CD14-positive monocyte (primary cell): ENCODE results near the gene SASH1. TPM values are rescaled to one million over a fixed set of nuclear protein-coding genes. Genes with fewer than 3 reads are reported as not detected.

Experiments
- DNase-seq, 3 donors: peaks; one replicate each; pipeline ENCODE4 v3.0.0-alpha.2; 2011 to 2022
- H2AFZ ChIP-seq: 2 replicates; pipeline ENCODE4 v1.6.0; 2012; ENCODE audit warnings: mild to moderate bottlenecking, low read depth, low read length, inconsistent platforms; ENCODE audit not compliant: insufficient read depth, poor library complexity, severe bottlenecking
- H3K27ac ChIP-seq, 2 donors: 1 replicate in 1 of 2; 2 replicates in 1 of 2; pipeline ENCODE4 v1.5.1; 2012 to 2013; ENCODE audit warnings: low read length in 2 of 2, control low read depth in 1 of 2, inconsistent platforms in 1 of 2, low read depth in 1 of 2, mild to moderate bottlenecking in 1 of 2
- H3K27me3 ChIP-seq, 2 donors: one replicate each; pipeline versions ENCODE4 v1.6.0 to v1.6.1; 2011 to 2013; ENCODE audit warnings: low read length in 2 of 2; ENCODE audit not compliant: control insufficient read depth in 2 of 2, insufficient read depth in 2 of 2
- H3K36me3 ChIP-seq, 2 donors: replicated peaks in 1 of 2; 1 replicate in 1 of 2; 2 replicates in 1 of 2; pipeline versions ENCODE4 v1.5.1 to v1.6.1; 2012 to 2013; ENCODE audit warnings: low read length in 2 of 2, control low read depth in 1 of 2, inconsistent platforms in 1 of 2, mild to moderate bottlenecking in 1 of 2; ENCODE audit not compliant: insufficient read depth in 2 of 2, control insufficient read depth in 1 of 2
- H3K4me1 ChIP-seq, 2 donors: 1 replicate in 1 of 2; 2 replicates in 1 of 2; pipeline versions ENCODE4 v1.5.1 to v1.6.1; 2012 to 2013; ENCODE audit warnings: low read length in 2 of 2, control low read depth in 1 of 2, inconsistent platforms in 1 of 2, mild to moderate bottlenecking in 1 of 2, moderate library complexity in 1 of 2; ENCODE audit not compliant: insufficient read depth in 2 of 2, control insufficient read depth in 1 of 2
- H3K4me2 ChIP-seq: replicated peaks from 2 replicates; pipeline ENCODE3; 2012; ENCODE audit warnings: low read length, moderate library complexity, mild to moderate bottlenecking; ENCODE audit not compliant: poor library complexity, severe bottlenecking; ENCODE audit errors: extremely low read depth
- H3K4me3 ChIP-seq, 3 experiments: fragments of 200-600 bp in 1 of 3; sonication (generic) in 1 of 3; replicated peaks in 1 of 3; 1 replicate in 2 of 3; 2 replicates in 1 of 3; pipeline ENCODE4 v1.5.1; 2011 to 2013; ENCODE audit warnings: low read length in 3 of 3, mild to moderate bottlenecking in 3 of 3, control low read depth in 2 of 3, low read depth in 2 of 3, inconsistent platforms in 1 of 3, moderate library complexity in 1 of 3
- H3K79me2 ChIP-seq: 2 replicates; pipeline ENCODE4 v1.6.0; 2012; ENCODE audit warnings: mild to moderate bottlenecking, control low read depth, inconsistent platforms, low read length, moderate library complexity; ENCODE audit not compliant: insufficient read depth
- H3K9ac ChIP-seq: 2 replicates; pipeline ENCODE4 v1.6.0; 2017; ENCODE audit warnings: low read length, mild to moderate bottlenecking; ENCODE audit not compliant: insufficient read depth, poor library complexity, severe bottlenecking
- H3K9me3 ChIP-seq, 2 donors: replicated peaks in 1 of 2; 1 replicate in 1 of 2; 2 replicates in 1 of 2; pipeline versions ENCODE4 v1.5.1 to v1.6.1; 2012 to 2013; ENCODE audit warnings: low read length in 2 of 2, control low read depth in 1 of 2; ENCODE audit not compliant: control insufficient read depth in 1 of 2, insufficient read depth in 1 of 2
- H4K20me1 ChIP-seq: 2 replicates; pipeline ENCODE4 v1.6.0; 2012; ENCODE audit warnings: mild to moderate bottlenecking, low read length, control low read depth, moderate library complexity; ENCODE audit not compliant: insufficient read depth
- H3K27ac Mint-ChIP-seq, 7 donors: one replicate each; pipeline ENCODE4 v1.8.0; 2020; ENCODE audit warnings: mild to moderate bottlenecking in 7 of 7, mixed read lengths in 7 of 7, moderate library complexity in 6 of 7, inconsistent platforms in 2 of 7
- H3K27me3 Mint-ChIP-seq, 3 donors: one replicate each; pipeline ENCODE4 v1.8.0; 2021 to 2022; ENCODE audit warnings: low read depth in 3 of 3, mild to moderate bottlenecking in 3 of 3, mixed read lengths in 3 of 3, moderate library complexity in 3 of 3, inconsistent platforms in 1 of 3
- H3K36me3 Mint-ChIP-seq, 2 donors: one replicate each; pipeline ENCODE4 v1.8.0; 2020; ENCODE audit warnings: mixed read lengths in 2 of 2, inconsistent platforms in 1 of 2, mild to moderate bottlenecking in 1 of 2
- H3K4me1 Mint-ChIP-seq: one replicate; pipeline ENCODE4 v1.8.0; 2020; ENCODE audit warnings: mild to moderate bottlenecking, mixed read lengths
- H3K4me3 Mint-ChIP-seq, 2 donors: one replicate each; pipeline ENCODE4 v1.8.0; 2020; ENCODE audit warnings: mild to moderate bottlenecking in 2 of 2, mixed read lengths in 2 of 2, moderate library complexity in 1 of 2
- H3K9me3 Mint-ChIP-seq, 7 donors: one replicate each; pipeline ENCODE4 v1.8.0; 2020 to 2022; ENCODE audit warnings: mixed read lengths in 7 of 7, mild to moderate bottlenecking in 6 of 7, moderate library complexity in 6 of 7, inconsistent platforms in 2 of 7
- WGBS: methylation state at CpG from one replicate; pipeline ENCODE4 v1.1.5; 2013; ENCODE audit warnings: missing lambda C conversion rate; ENCODE audit not compliant: insufficient coverage; 5-methylcytosine and 5-hydroxymethylcytosine counted together
- intact Hi-C, 2 donors: fragments of 100-400 bp; cut with micrococcal nuclease; formaldehyde crosslinking; loops; one replicate each; pipeline versions ENCODE4 v1.15.0 to v1.15.1; 2023
- polyA plus RNA-seq, 3 donors: library from polyadenylated mRNA; depleted of rRNA in 1 of 3; unstranded in 2 of 3; stranded (reverse) in 1 of 3; fragments of 300-500 nt in 2 of 3; fragments of >200 nt in 1 of 3; fragmentation: Illumina TruSeq in 2 of 3; gene quantifications; 1 replicate in 2 of 3; 2 replicates in 1 of 3; pipeline ENCODE4 v1.2.3, GENCODE V29; 2012 to 2021
- TF ChIP-seq, protein P1 (sequence below): fragments of 200-600 bp; IDR thresholded peaks from one replicate; pipeline ENCODE4 v1.8.0; 2022; ENCODE audit warnings: antibody characterized with exemption, mild to moderate bottlenecking

Gene SASH1
- polyA plus RNA-seq, 3 donors, result 0.90 to 5.1 (median 4.7) TPM

DNA sequence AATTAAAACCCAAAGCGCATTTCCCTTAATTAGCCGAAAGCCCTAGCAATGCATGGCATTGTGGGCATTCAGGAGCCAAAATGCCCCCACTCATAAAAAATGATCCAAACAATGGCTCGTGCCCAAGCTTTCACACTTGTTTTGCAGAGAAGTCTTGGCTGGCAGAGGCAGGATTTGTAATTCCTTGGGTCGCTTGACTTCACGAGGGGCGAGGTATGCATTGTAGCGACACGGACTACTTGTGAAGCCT lies 613 bp upstream of the SASH1 start:
- 13% methylated on average over 7 of the region's 8 CpGs for WGBS
- no peak for DNase-seq
- intact Hi-C loops, result no loop called here
- peaks cover 2 to 7% of the 10 kb centered on the region in 2 donors for H3K36me3 Mint-ChIP-seq
- H3K4me3 Mint-ChIP-seq, result peak overlapping the region; percentile 82 to 89
- peaks cover 0 to 18% (median 6%) of the 10 kb centered on the region in 7 donors for H3K9me3 Mint-ChIP-seq
- TF ChIP-seq, protein P1, sequence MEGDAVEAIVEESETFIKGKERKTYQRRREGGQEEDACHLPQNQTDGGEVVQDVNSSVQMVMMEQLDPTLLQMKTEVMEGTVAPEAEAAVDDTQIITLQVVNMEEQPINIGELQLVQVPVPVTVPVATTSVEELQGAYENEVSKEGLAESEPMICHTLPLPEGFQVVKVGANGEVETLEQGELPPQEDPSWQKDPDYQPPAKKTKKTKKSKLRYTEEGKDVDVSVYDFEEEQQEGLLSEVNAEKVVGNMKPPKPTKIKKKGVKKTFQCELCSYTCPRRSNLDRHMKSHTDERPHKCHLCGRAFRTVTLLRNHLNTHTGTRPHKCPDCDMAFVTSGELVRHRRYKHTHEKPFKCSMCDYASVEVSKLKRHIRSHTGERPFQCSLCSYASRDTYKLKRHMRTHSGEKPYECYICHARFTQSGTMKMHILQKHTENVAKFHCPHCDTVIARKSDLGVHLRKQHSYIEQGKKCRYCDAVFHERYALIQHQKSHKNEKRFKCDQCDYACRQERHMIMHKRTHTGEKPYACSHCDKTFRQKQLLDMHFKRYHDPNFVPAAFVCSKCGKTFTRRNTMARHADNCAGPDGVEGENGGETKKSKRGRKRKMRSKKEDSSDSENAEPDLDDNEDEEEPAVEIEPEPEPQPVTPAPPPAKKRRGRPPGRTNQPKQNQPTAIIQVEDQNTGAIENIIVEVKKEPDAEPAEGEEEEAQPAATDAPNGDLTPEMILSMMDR, result no peak
- peaks cover 56 to 76% (median 56%) of the 10 kb centered on the region in 3 donors for H3K27me3 Mint-ChIP-seq
- no peaks in the 10 kb centered on the region for H4K20me1 ChIP-seq
- no peaks in the 10 kb centered on the region for H3K36me3 ChIP-seq
- H3K27ac Mint-ChIP-seq, result peak overlapping the region in 3 of 7 donors; percentile 4 to 84 (median 26)
- H2AFZ ChIP-seq, result peak overlapping the region; percentile 48
- H3K79me2 ChIP-seq, result no peaks in the 10 kb centered on the region
- peak overlapping the region; percentile 34 to 73 (median 39) for H3K4me3 ChIP-seq
- H3K4me1 Mint-ChIP-seq, result peaks cover 27% of the 10 kb centered on the region
- H3K4me2 ChIP-seq, result peak overlapping the region; percentile 68
- no peaks in the 10 kb centered on the region for H3K9me3 ChIP-seq
- H3K9ac ChIP-seq, result peak overlapping the region; percentile 48
- H3K27ac ChIP-seq, result no peak overlapping the region
- H3K4me1 ChIP-seq, result peaks cover 10 to 18% of the 10 kb centered on the region in 2 donors
- H3K27me3 ChIP-seq, result peaks cover 57 to 68% of the 10 kb centered on the region in 2 donors

DNA sequence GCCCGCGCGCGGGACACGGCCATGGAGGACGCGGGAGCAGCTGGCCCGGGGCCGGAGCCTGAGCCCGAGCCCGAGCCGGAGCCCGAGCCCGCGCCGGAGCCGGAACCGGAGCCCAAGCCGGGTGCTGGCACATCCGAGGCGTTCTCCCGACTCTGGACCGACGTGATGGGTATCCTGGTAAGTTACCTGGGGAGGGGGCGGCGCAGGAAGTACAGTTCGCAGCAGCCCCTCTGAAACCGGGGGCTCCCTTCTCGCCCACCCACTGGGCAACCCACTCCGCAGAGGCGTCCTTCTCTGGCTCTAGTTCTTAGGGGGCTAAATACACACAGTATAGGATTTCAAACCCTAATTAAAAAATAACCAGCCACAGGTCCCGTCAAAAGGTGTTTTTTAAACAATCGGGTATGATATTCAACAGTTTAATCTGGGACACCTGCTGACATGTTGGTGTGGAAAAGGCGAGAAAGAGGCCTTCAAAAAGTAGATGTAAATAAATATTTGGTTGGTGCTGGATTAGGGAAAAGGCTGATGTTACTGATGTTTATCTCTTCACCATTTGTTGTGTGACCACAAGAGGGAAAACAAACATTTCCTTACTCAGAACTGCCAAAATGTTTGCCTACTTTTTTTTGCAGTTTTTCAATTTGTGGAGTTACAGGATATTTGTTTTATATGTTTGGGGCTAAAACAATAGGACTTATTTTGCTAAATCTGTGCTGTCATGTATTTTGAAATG lies 577 bp downstream of the SASH1 start:
- H3K4me2 ChIP-seq, result peak overlapping the region; percentile 68
- H3K4me1 ChIP-seq, result peaks cover 10 to 18% of the 10 kb centered on the region in 2 donors
- no peaks in the 10 kb centered on the region for H3K9me3 ChIP-seq
- peaks cover 63 to 87% (median 63%) of the 10 kb centered on the region in 3 donors for H3K27me3 Mint-ChIP-seq
- no peaks in the 10 kb centered on the region for H4K20me1 ChIP-seq
- no peak overlapping the region for H3K9ac ChIP-seq
- TF ChIP-seq, protein P1, result no peak
- no peaks in the 10 kb centered on the region for H3K36me3 ChIP-seq
- intact Hi-C loops, result no loop called here
- H3K4me3 ChIP-seq, result peak overlapping the region; percentile 47 to 73 (median 49)
- H3K4me1 Mint-ChIP-seq, result peaks cover 27% of the 10 kb centered on the region
- H3K79me2 ChIP-seq, result no peaks in the 10 kb centered on the region
- peaks cover 0 to 17% (median 6%) of the 10 kb centered on the region in 7 donors for H3K9me3 Mint-ChIP-seq
- no peak overlapping the region for H3K27ac ChIP-seq
- WGBS, result under 1% methylated on average over 24 of the region's 34 CpGs
- H3K36me3 Mint-ChIP-seq, result peaks cover 2 to 7% of the 10 kb centered on the region in 2 donors
- H2AFZ ChIP-seq, result peak overlapping the region; percentile 59
- DNase-seq, result no peak
- H3K27me3 ChIP-seq, result peaks cover 63 to 76% of the 10 kb centered on the region in 2 donors
- H3K4me3 Mint-ChIP-seq, result peak overlapping the region; percentile 77 to 81
- H3K27ac Mint-ChIP-seq, result peak overlapping the region in 2 of 7 donors; percentile 22 to 52
